HCT116 (cell line): ENCODE measurements around the gene SLC6A11. TPM values are rescaled to one million over a fixed set of nuclear protein-coding genes. Genes with fewer than 3 reads are reported as not detected.

Source experiments
- ATAC-seq: fragments of 200-7000 bp; cut with Tn5 transposase; 2 replicates; pipeline ENCODE4 v1.9.1; 2020; ENCODE audit warnings: mild to moderate bottlenecking, moderate library complexity
- BruUV-seq: library from RNA; stranded (reverse); fragments of 400-500 nt; replicated peaks from 2 replicates; lab custom pipeline; 2021; lab: Mats Ljungman, UMichigan
- CTCF ChIA-PET: fragments of 300-600 bp; sonication (Branson Sonifier 250); formaldehyde crosslinking; loops from one replicate; lab custom pipeline; 2021; ENCODE audit warnings: antibody characterized with exemption; lab: Charles Lee
- POLR2A ChIA-PET: fragments of 300-600, 350-600 bp; sonication (Branson Sonifier 250); formaldehyde crosslinking; loops from one replicate; lab custom pipeline; 2021; ENCODE audit warnings: antibody characterized with exemption; lab: Charles Lee
- RAD21 ChIA-PET, 2 experiments: fragments of 300-600 bp; sonication (Branson Sonifier 250); formaldehyde crosslinking; loops; one replicate each; lab custom pipeline; 2023; ENCODE audit warnings: low total read pairs in 2 of 2; ENCODE audit not compliant: uncharacterized antibody in 2 of 2, unreplicated experiment in 2 of 2, low non-redundant PET in 1 of 2; lab: Charles Lee
- DNase-seq: peaks from one replicate; pipeline ENCODE4 v3.0.0-alpha.2; 2010; ENCODE audit warnings: low read depth, low spot score
- H2AFZ ChIP-seq: fragments of 200-600 bp; shearing (Covaris generic), sonication (generic); 2 replicates; pipeline ENCODE4 v1.6.1; 2017; ENCODE audit warnings: low read depth, mixed run types, mixed read lengths, antibody characterized with exemption, low read length; ENCODE audit not compliant: poor library complexity, severe bottlenecking
- H3K27ac ChIP-seq: 2 replicates; pipeline ENCODE4 v1.5.1; 2012; ENCODE audit warnings: low read depth, low read length
- H3K27me3 ChIP-seq: fragments of 200-600 bp; sonication (generic); 2 replicates; pipeline ENCODE4 v1.6.1; 2016; ENCODE audit warnings: mixed run types, low read length, mixed read lengths; ENCODE audit not compliant: insufficient read depth
- H3K36me3 ChIP-seq, 2 experiments: fragments of 200-500 bp in 1 of 2; fragments of 200-600 bp in 1 of 2; sonication (Bioruptor generic) in 1 of 2; sonication (generic) in 1 of 2; 2 replicates each; pipeline versions ENCODE4 v1.5.1 to v1.6.1; 2014 to 2016; ENCODE audit warnings: low read length in 2 of 2, inconsistent platforms in 1 of 2, mixed read lengths in 1 of 2, mixed run types in 1 of 2; ENCODE audit not compliant: insufficient read depth in 2 of 2, control insufficient read depth in 1 of 2
- H3K4me1 ChIP-seq, 2 experiments: fragments of 200-600 bp in 1 of 2; sonication (generic) in 1 of 2; 2 replicates each; pipeline versions ENCODE4 v1.5.1 to v1.6.1; 2012 to 2017; ENCODE audit warnings: low read length in 2 of 2, inconsistent platforms in 1 of 2, mild to moderate bottlenecking in 1 of 2, mixed read lengths in 1 of 2, mixed run types in 1 of 2, moderate library complexity in 1 of 2; ENCODE audit not compliant: insufficient read depth in 2 of 2, control insufficient read depth in 1 of 2
- H3K4me2 ChIP-seq: fragments of 200-600 bp; sonication (generic); 2 replicates; pipeline ENCODE4 v1.6.1; 2017; ENCODE audit warnings: mixed run types, low read length, mixed read lengths
- H3K4me3 ChIP-seq, 2 experiments: fragments of 200-600 bp in 1 of 2; sonication (generic) in 1 of 2; replicated peaks in 1 of 2; 2 replicates each; pipeline ENCODE4 v1.5.1; 2011 to 2016; ENCODE audit warnings: low read length in 2 of 2, control low read depth in 1 of 2, low read depth in 1 of 2, mild to moderate bottlenecking in 1 of 2, mixed read lengths in 1 of 2, mixed run types in 1 of 2
- H3K79me2 ChIP-seq: fragments of 200-600 bp; sonication (generic); 2 replicates; pipeline ENCODE4 v1.6.1; 2017; ENCODE audit warnings: mild to moderate bottlenecking, mixed run types, low read length, moderate library complexity, mixed read lengths; ENCODE audit not compliant: insufficient read depth
- H3K9ac ChIP-seq: fragments of 200-600 bp; sonication (generic); 2 replicates; pipeline ENCODE4 v1.6.1; 2016; ENCODE audit warnings: low read length, mixed read lengths
- H3K9me2 ChIP-seq: fragments of 200-600 bp; sonication (generic), shearing (Covaris generic); 2 replicates; pipeline ENCODE4 v1.6.1; 2017; ENCODE audit warnings: mixed run types, mild to moderate bottlenecking, moderate library complexity; ENCODE audit not compliant: insufficient read depth
- H3K9me3 ChIP-seq, 2 experiments: fragments of 200-500 bp in 1 of 2; fragments of 200-600 bp in 1 of 2; sonication (Bioruptor generic) in 1 of 2; sonication (generic) in 1 of 2; 2 replicates each; pipeline ENCODE4 v1.6.1; 2014 to 2017; ENCODE audit warnings: low read length in 2 of 2, mixed read lengths in 2 of 2, inconsistent platforms in 1 of 2, low read depth in 1 of 2, mild to moderate bottlenecking in 1 of 2, mixed run types in 1 of 2, moderate library complexity in 1 of 2; ENCODE audit not compliant: control insufficient read depth in 1 of 2, insufficient read depth in 1 of 2
- H4K20me1 ChIP-seq: fragments of 200-600 bp; sonication (generic), shearing (Covaris generic); 2 replicates; pipeline ENCODE4 v1.6.1; 2017; ENCODE audit warnings: mixed run types, mild to moderate bottlenecking, moderate library complexity; ENCODE audit not compliant: insufficient read depth
- CBX3 ChIP-seq: IDR thresholded peaks from 2 replicates; pipeline ENCODE4 v1.6.1; 2012; ENCODE audit warnings: low read depth
- CEBPB ChIP-seq: IDR thresholded peaks from 2 replicates; pipeline ENCODE4 v1.6.1; 2012; ENCODE audit warnings: low read depth
- EGR1 ChIP-seq: IDR thresholded peaks from 2 replicates; pipeline ENCODE4 v1.6.1; 2012; ENCODE audit warnings: low read depth
- ELF1 ChIP-seq: IDR thresholded peaks from 2 replicates; pipeline ENCODE4 v1.6.1; 2012; ENCODE audit warnings: low read depth, borderline replicate concordance
- EZH2 ChIP-seq: fragments of 200-600 bp; sonication (generic); IDR thresholded peaks from 2 replicates; pipeline ENCODE4 v1.6.1; 2017; ENCODE audit warnings: antibody characterized with exemption, mixed run types
- EZH2phosphoT487 ChIP-seq: fragments of 200-600 bp; IDR thresholded peaks from 2 replicates; pipeline ENCODE4 v1.6.1; 2018; ENCODE audit warnings: antibody characterized with exemption, borderline replicate concordance
- FOSL1 ChIP-seq: IDR thresholded peaks from 2 replicates; pipeline ENCODE4 v1.6.1; 2012; ENCODE audit warnings: low read depth
- JUND ChIP-seq: IDR thresholded peaks from 2 replicates; pipeline ENCODE4 v1.6.1; 2012
- MAX ChIP-seq: IDR thresholded peaks from 2 replicates; pipeline ENCODE4 v1.6.1; 2012
- POLR2A ChIP-seq: IDR thresholded peaks from 2 replicates; pipeline ENCODE4 v1.7.0; 2011; ENCODE audit warnings: borderline replicate concordance; ENCODE audit not compliant: insufficient read depth, insufficient read length; ENCODE audit errors: extremely low read depth
- POLR2AphosphoS5 ChIP-seq: IDR thresholded peaks from 2 replicates; pipeline ENCODE4 v1.6.1; 2011; ENCODE audit warnings: mild to moderate bottlenecking, low read depth, low read length, moderate library complexity
- SIN3A ChIP-seq: IDR thresholded peaks from 2 replicates; pipeline ENCODE4 v1.6.1; 2012; ENCODE audit warnings: low read depth
- SP1 ChIP-seq: IDR thresholded peaks from 2 replicates; pipeline ENCODE4 v1.6.1; 2012; ENCODE audit warnings: low read depth
- YY1 ChIP-seq: IDR thresholded peaks from 2 replicates; pipeline ENCODE4 v1.6.1; 2011; ENCODE audit warnings: low read length, low read depth, moderate library complexity, mild to moderate bottlenecking; ENCODE audit not compliant: insufficient replicate concordance; ENCODE audit errors: extremely low read depth
- ZBTB33 ChIP-seq: IDR thresholded peaks from 2 replicates; pipeline ENCODE4 v1.6.1; 2011; ENCODE audit warnings: mild to moderate bottlenecking, low read length, moderate library complexity; ENCODE audit not compliant: insufficient replicate concordance; ENCODE audit errors: extremely low read depth
- ZFX ChIP-seq: fragments of 450-650 bp; IDR thresholded peaks from 2 replicates; pipeline ENCODE4 v1.6.1; 2017
- ZNF274 ChIP-seq: fragments of 200-500 bp; sonication (Bioruptor generic); IDR thresholded peaks from 2 replicates; pipeline ENCODE4 v1.6.1; 2014; ENCODE audit warnings: mild to moderate bottlenecking, low read depth, low read length, inconsistent platforms
- intact Hi-C: fragments of 100-400 bp; cut with micrococcal nuclease; formaldehyde crosslinking; loops from 2 replicates; pipeline ENCODE4 v1.10.0; 2022
- total RNA-seq: library from RNA; stranded (reverse); gene quantifications from one replicate; pipeline ENCODE4 v1.2.1, GENCODE V29; 2021; ENCODE audit not compliant: unreplicated experiment
- TF ChIP-seq, protein P1 (sequence below): IDR thresholded peaks from 2 replicates; pipeline ENCODE4 v1.6.1; 2012
- TF ChIP-seq, protein P2 (sequence below), 3 experiments: fragments of 200-600 bp in 1 of 3; sonication (generic) in 1 of 3; IDR thresholded peaks in 2 of 3; conservative IDR thresholded peaks in 1 of 3; 2 replicates each; pipeline ENCODE4 v1.5.1; 2012 to 2017; ENCODE audit warnings: low read depth in 2 of 3, low read length in 2 of 3, antibody characterized with exemption in 1 of 3, borderline replicate concordance in 1 of 3, control low read depth in 1 of 3, mild to moderate bottlenecking in 1 of 3, mixed read lengths in 1 of 3, mixed run types in 1 of 3, moderate library complexity in 1 of 3; ENCODE audit not compliant: insufficient read depth in 1 of 3

The SLC6A11 gene
- total RNA-seq, 1 experiment from 2014 or later: not detected

DNA sequence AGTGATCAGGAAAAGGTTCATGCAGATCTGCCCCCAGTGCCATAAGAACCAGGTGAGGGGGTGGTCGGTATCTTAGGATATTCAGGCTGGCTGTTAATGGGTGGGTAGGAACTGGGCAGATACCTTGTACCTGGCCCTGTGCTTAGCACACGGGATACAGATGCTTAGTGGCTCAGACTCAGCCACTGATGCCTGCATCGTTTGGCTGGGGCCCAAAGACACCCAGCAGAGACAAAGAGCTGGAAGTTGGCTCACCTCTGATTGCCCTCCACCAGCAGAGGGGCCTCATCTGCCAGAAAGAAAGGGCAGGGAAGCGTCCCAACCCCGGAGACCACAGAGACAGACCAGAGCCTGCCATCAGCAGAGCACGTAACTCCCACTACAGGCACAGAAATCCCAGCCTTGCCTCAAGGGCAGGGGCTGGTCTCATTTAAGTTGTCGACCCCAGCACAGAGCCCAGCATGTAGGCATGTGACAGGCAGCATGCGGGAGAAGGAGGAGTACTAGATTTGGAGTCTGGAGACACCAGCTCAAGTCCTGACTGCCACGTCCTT, 112.5 kb downstream of the SLC6A11 start:
- ChIA-PET POLR2A (no interaction called here), RAD21 (no interaction called here), CTCF (interaction anchor here (1.4 kb wide), 1 partner anchor 132 kb away, joined by 3 read pairs; no protein-coding TSS in a partner anchor)
- Histone ChIP-seq H3K4me1 (no peaks in the 10 kb centered on the region), H3K4me3 (no peak overlapping the region), H3K27ac (no peak overlapping the region), H3K36me3 (no peaks in the 10 kb centered on the region), H3K79me2 (no peaks in the 10 kb centered on the region), H3K9me2 (no peaks in the 10 kb centered on the region), H2AFZ (no peak overlapping the region), H3K9me3 (no peaks in the 10 kb centered on the region), H3K4me2 (no peak overlapping the region), H3K27me3 (peaks cover 13% of the 10 kb centered on the region; the same call in 1 of the 2 replicates), H4K20me1 (no peaks in the 10 kb centered on the region), H3K9ac (no peak overlapping the region)
- DNase-seq: no peak
- intact Hi-C loops: no loop called here
- no peak for ATAC-seq
- no peak for TF ChIP-seq ELF1
- TF ChIP-seq, protein P1, sequence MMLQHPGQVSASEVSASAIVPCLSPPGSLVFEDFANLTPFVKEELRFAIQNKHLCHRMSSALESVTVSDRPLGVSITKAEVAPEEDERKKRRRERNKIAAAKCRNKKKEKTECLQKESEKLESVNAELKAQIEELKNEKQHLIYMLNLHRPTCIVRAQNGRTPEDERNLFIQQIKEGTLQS: no peak
- TF ChIP-seq, protein P2, sequence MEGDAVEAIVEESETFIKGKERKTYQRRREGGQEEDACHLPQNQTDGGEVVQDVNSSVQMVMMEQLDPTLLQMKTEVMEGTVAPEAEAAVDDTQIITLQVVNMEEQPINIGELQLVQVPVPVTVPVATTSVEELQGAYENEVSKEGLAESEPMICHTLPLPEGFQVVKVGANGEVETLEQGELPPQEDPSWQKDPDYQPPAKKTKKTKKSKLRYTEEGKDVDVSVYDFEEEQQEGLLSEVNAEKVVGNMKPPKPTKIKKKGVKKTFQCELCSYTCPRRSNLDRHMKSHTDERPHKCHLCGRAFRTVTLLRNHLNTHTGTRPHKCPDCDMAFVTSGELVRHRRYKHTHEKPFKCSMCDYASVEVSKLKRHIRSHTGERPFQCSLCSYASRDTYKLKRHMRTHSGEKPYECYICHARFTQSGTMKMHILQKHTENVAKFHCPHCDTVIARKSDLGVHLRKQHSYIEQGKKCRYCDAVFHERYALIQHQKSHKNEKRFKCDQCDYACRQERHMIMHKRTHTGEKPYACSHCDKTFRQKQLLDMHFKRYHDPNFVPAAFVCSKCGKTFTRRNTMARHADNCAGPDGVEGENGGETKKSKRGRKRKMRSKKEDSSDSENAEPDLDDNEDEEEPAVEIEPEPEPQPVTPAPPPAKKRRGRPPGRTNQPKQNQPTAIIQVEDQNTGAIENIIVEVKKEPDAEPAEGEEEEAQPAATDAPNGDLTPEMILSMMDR (IDR thresholded peaks at IDR 0.05 in 2 of 3, conservative IDR thresholded peaks at IDR 0.05 in 1 of 3; ENCODE audit: borderline replicate concordance in 1 of 3, insufficient read depth in 1 of 3, low read depth in 2 of 3, low read length in 2 of 3): no peak
- TF ChIP-seq YY1: no peak
- no peak for TF ChIP-seq ZNF274
- no peak for TF ChIP-seq EZH2
- TF ChIP-seq CEBPB: no peak
- TF ChIP-seq SIN3A: no peak
- no peak for TF ChIP-seq ZFX
- no peak for TF ChIP-seq JUND
- TF ChIP-seq FOSL1: no peak
- TF ChIP-seq CBX3: no peak
- TF ChIP-seq EGR1: no peak
- no peak for TF ChIP-seq EZH2phosphoT487
- no peak for TF ChIP-seq MAX
- TF ChIP-seq SP1: no peak
- TF ChIP-seq POLR2A: no peak
- no peak for TF ChIP-seq ZBTB33
- no peak for TF ChIP-seq POLR2AphosphoS5
- BruUV-seq: no TSS peak
